GM19372 (cell line): ENCODE data around the gene GRK7.
"Not testable (repeated sequence)": the region's sequence is repeated elsewhere in the genome, so short reads cannot be mapped to it uniquely, and the experiment has no call there.

Experiments
- ATAC-seq: cut with Tn5 transposase; IDR thresholded peaks from one replicate; pipeline ENCODE4 v1.9.1; 2021; ENCODE audit warnings: mild to moderate bottlenecking, low read depth, moderate library complexity; ENCODE audit not compliant: unreplicated experiment

The GRK7 gene

GRCh38 chr3:141793476-141794260 is 30.5 kb downstream of the GRK7 start:
- no peak for ATAC-seq

- no peak for ATAC-seq
Observed at GRCh38 chr3:141795276-141795675, 32.1 kb downstream of the GRK7 start.

- no peak for ATAC-seq
Observed at GRCh38 chr3:141795741-141796080, 32.5 kb downstream of the GRK7 start.

- ATAC-seq, result peak; percentile 96
Observed at GRCh38 chr3:141796081-141796888, 33.1 kb downstream of the GRK7 start.

GRCh38 chr3:141796889-141797781 is 33.9 kb downstream of the GRK7 start:
- ATAC-seq, result no peak

- no peak for ATAC-seq
Observed at GRCh38 chr3:141797819-141798447, 34.7 kb downstream of the GRK7 start.

GRCh38 chr3:141798448-141798845 is 35.2 kb downstream of the GRK7 start:
- no peak for ATAC-seq

GRCh38 chr3:141802316-141803077 is 39.3 kb downstream of the GRK7 start:
- no peak for ATAC-seq

GRCh38 chr3:141803538-141803937 is 40.3 kb downstream of the GRK7 start:
- ATAC-seq, result not testable (repeated sequence)

GRCh38 chr3:141804447-141804777 is 41.2 kb downstream of the GRK7 start:
- ATAC-seq, result no peak

- ATAC-seq, result no peak
Observed at GRCh38 chr3:141804778-141805639, 41.8 kb downstream of the GRK7 start.

- ATAC-seq, result no peak
Observed at GRCh38 chr3:141807277-141808033, 44.2 kb downstream of the GRK7 start.

- no peak for ATAC-seq
Observed at GRCh38 chr3:141808586-141808985, 45.4 kb downstream of the GRK7 start.

- no peak for ATAC-seq
Observed at GRCh38 chr3:141810161-141810560, 47.0 kb downstream of the GRK7 start.

GRCh38 chr3:141811348-141811747 is 48.1 kb downstream of the GRK7 start:
- no peak for ATAC-seq

GRCh38 chr3:141812084-141812483 is 48.9 kb downstream of the GRK7 start:
- no peak for ATAC-seq

- no peak for ATAC-seq
Observed at GRCh38 chr3:141812586-141812985, 49.4 kb downstream of the GRK7 start.
